MM.1S (cell line): Measurements from ENCODE around the gene OLFML2A.

Experiments used
- DNase-seq: peaks from one replicate; pipeline ENCODE4 v3.0.0-alpha.2; 2015
- H2AFZ ChIP-seq: fragments of 300-600 bp; sonication (generic); 2 replicates; pipeline ENCODE4 v1.6.0; 2016; ENCODE audit warnings: antibody characterized with exemption, low read length
- H3F3A ChIP-seq: fragments of 300-600 bp; sonication (generic); 2 replicates; pipeline ENCODE4 v1.6.1; 2016; ENCODE audit warnings: mild to moderate bottlenecking, antibody characterized with exemption, low read length, moderate library complexity, mixed read lengths; ENCODE audit not compliant: insufficient read depth
- H3K27ac ChIP-seq: fragments of 300-600 bp; sonication (generic); 2 replicates; pipeline ENCODE4 v1.5.1; 2016; ENCODE audit warnings: mild to moderate bottlenecking, low read length
- H3K27me3 ChIP-seq: fragments of 300-600 bp; sonication (generic); replicated peaks from 2 replicates; pipeline ENCODE4 v1.6.0; 2016; ENCODE audit warnings: low read length; ENCODE audit not compliant: insufficient read depth
- H3K36me3 ChIP-seq: fragments of 300-600 bp; sonication (generic); replicated peaks from 2 replicates; pipeline ENCODE4 v1.6.1; 2016; ENCODE audit warnings: mild to moderate bottlenecking, low read length, mixed read lengths; ENCODE audit not compliant: insufficient read depth
- H3K4me1 ChIP-seq: fragments of 300-600 bp; sonication (generic); 2 replicates; pipeline ENCODE4 v1.6.1; 2016; ENCODE audit warnings: low read length, mixed read lengths
- H3K4me2 ChIP-seq: fragments of 300-600 bp; sonication (generic); 2 replicates; pipeline ENCODE4 v1.6.0; 2016; ENCODE audit warnings: low read depth, low read length
- H3K4me3 ChIP-seq: fragments of 300-600 bp; sonication (generic); 2 replicates; pipeline ENCODE4 v1.5.1; 2016; ENCODE audit warnings: low read length, mixed read lengths
- H3K79me2 ChIP-seq: fragments of 300-600 bp; sonication (generic); 2 replicates; pipeline ENCODE4 v1.6.1; 2016; ENCODE audit warnings: mixed run types, low read length, mixed read lengths
- H3K9ac ChIP-seq: fragments of 300-600 bp; sonication (generic); 2 replicates; pipeline ENCODE4 v1.6.1; 2016; ENCODE audit warnings: low read length, mixed read lengths
- H3K9me2 ChIP-seq: fragments of 300-600 bp; sonication (generic); replicated peaks from 2 replicates; pipeline ENCODE4 v1.6.1; 2016; ENCODE audit warnings: mild to moderate bottlenecking, low read length, mixed read lengths; ENCODE audit not compliant: insufficient read depth
- H3K9me3 ChIP-seq: fragments of 300-600 bp; sonication (generic); replicated peaks from 2 replicates; pipeline ENCODE4 v1.6.1; 2016; ENCODE audit warnings: mild to moderate bottlenecking, low read length, mixed read lengths; ENCODE audit not compliant: insufficient read depth
- H4K20me1 ChIP-seq: fragments of 300-600 bp; sonication (generic); 2 replicates; pipeline ENCODE4 v1.6.1; 2016; ENCODE audit warnings: mild to moderate bottlenecking, low read length, moderate library complexity, mixed read lengths; ENCODE audit not compliant: insufficient read depth
- CTCF ChIP-seq: fragments of 300-600 bp; sonication (generic); IDR thresholded peaks from 2 replicates; pipeline ENCODE4 v1.5.1; 2016; ENCODE audit warnings: antibody characterized with exemption, low read length, mixed read lengths
- EZH2 ChIP-seq: fragments of 300-600 bp; sonication (generic); optimal IDR thresholded peaks from 2 replicates; pipeline ENCODE3; 2017; ENCODE audit warnings: low read depth, mild to moderate bottlenecking, antibody characterized with exemption, low read length, mixed read lengths
- EZH2phosphoT487 ChIP-seq: fragments of 300-600 bp; sonication (generic); IDR thresholded peaks from 2 replicates; pipeline ENCODE4 v1.6.1; 2018; ENCODE audit warnings: antibody characterized with exemption, low read length

The OLFML2A gene

GRCh38 chr9:124810663-124811355 lies 33.9 kb downstream of the OLFML2A start:
- DNase-seq: no peak
- no peak overlapping the region for H2AFZ ChIP-seq
- no peak overlapping the region for H3K9ac ChIP-seq

GRCh38 chr9:124812441-124812876 lies 35.5 kb downstream of the OLFML2A start:
- Histone ChIP-seq H3F3A (no peaks in the 10 kb centered on the region), H3K79me2 (no peaks in the 10 kb centered on the region), H3K9ac (no peak overlapping the region), H3K4me2 (no peak overlapping the region), H3K27ac (no peak overlapping the region), H3K9me2 (no peaks in the 10 kb centered on the region), H3K36me3 (no peaks in the 10 kb centered on the region), H3K9me3 (no peaks in the 10 kb centered on the region), H3K27me3 (no peaks in the 10 kb centered on the region), H3K4me1 (no peaks in the 10 kb centered on the region), H2AFZ (no peak overlapping the region), H3K4me3 (no peak overlapping the region), H4K20me1 (no peaks in the 10 kb centered on the region)
- DNase-seq: no peak
- no peak for TF ChIP-seq EZH2phosphoT487

More at GRCh38 chr9:124810663-124811355, 33.9 kb downstream of the OLFML2A start:
- Histone ChIP-seq H3K9me3 (no peaks in the 10 kb centered on the region), H3K9me2 (no peaks in the 10 kb centered on the region), H3K27me3 (no peaks in the 10 kb centered on the region), H3K27ac (no peak overlapping the region), H3K36me3 (no peaks in the 10 kb centered on the region), H3K4me2 (no peak overlapping the region), H4K20me1 (no peaks in the 10 kb centered on the region), H3F3A (no peaks in the 10 kb centered on the region), H3K79me2 (no peaks in the 10 kb centered on the region), H3K4me3 (no peak overlapping the region), H3K4me1 (no peaks in the 10 kb centered on the region)
- TF ChIP-seq CTCF (no peak), EZH2phosphoT487 (no peak), EZH2 (no peak)

GRCh38 chr9:124813041-124813440 lies 36.1 kb downstream of the OLFML2A start:
- TF ChIP-seq CTCF (no peak), EZH2phosphoT487 (no peak), EZH2 (no peak)
- no peak overlapping the region for H3K9ac ChIP-seq
- no peak overlapping the region for H3K27ac ChIP-seq
- H3K9me2 ChIP-seq: no peaks in the 10 kb centered on the region
- H3K9me3 ChIP-seq: no peaks in the 10 kb centered on the region
- no peaks in the 10 kb centered on the region for H3K79me2 ChIP-seq
- no peaks in the 10 kb centered on the region for H4K20me1 ChIP-seq
- no peak overlapping the region for H2AFZ ChIP-seq
- H3K4me3 ChIP-seq: no peak overlapping the region
- no peaks in the 10 kb centered on the region for H3K27me3 ChIP-seq
- no peaks in the 10 kb centered on the region for H3K4me1 ChIP-seq
- no peak overlapping the region for H3K4me2 ChIP-seq
- no peak for DNase-seq
- no peaks in the 10 kb centered on the region for H3F3A ChIP-seq
- H3K36me3 ChIP-seq: no peaks in the 10 kb centered on the region

- Histone ChIP-seq H2AFZ (no peak overlapping the region), H3K9me2 (no peaks in the 10 kb centered on the region), H4K20me1 (no peaks in the 10 kb centered on the region), H3K27me3 (no peaks in the 10 kb centered on the region), H3K4me2 (no peak overlapping the region), H3K9me3 (no peaks in the 10 kb centered on the region), H3K9ac (no peak overlapping the region), H3K4me1 (no peaks in the 10 kb centered on the region), H3K79me2 (no peaks in the 10 kb centered on the region), H3K36me3 (no peaks in the 10 kb centered on the region), H3K4me3 (no peak overlapping the region), H3K27ac (no peak overlapping the region), H3F3A (no peaks in the 10 kb centered on the region)
- TF ChIP-seq EZH2 (no peak), CTCF (no peak), EZH2phosphoT487 (no peak)
- no peak for DNase-seq
These were observed 36.7 kb downstream of the OLFML2A start for GRCh38 chr9:124813501-124814163.
